ENCODE measurements around the gene TAF6L.

DNA sequence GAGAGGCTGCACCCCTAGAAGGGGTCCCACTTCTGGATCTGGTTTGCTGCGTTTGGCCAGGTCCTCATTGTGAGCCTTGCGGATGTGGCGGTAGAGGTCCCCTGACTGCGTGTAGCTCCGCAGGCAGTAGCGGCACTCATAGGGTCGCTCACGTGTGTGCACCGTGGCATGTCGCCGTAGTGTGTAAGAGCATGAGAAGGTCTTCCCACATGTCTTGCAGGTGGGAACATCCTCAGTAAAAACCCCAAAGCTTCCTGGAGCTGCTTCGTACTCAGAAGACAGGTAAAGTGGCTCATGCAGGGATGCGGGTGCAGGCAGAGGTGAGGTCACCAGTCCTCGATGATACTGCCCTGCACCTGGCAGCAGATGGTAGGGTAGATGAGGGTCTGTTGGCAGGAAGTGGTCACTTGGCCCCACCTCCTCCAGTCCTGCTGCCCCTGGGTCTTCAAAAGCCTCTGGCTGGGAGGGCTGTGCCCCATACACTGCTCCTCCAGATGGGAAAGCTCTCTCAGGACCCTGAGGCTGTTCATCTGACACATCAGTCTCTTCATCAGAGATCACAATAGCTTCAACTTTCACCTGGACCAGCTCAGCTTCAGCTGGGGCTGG, 18.9 kb upstream of the TAF6L start:
- TF ChIP-seq ZNF274 (IDR thresholded peaks at IDR 0.05; ENCODE audit: low read depth, low read length) (no peak), YY1 (IDR thresholded peaks at IDR 0.05; ENCODE audit: insufficient read depth, insufficient read length) (no peak)
